Measurements from ENCODE around the gene ERC2. TPM values are rescaled to one million over a fixed set of nuclear protein-coding genes. Genes with fewer than 3 reads are reported as not detected.
A peak's percentile ranks its signal among the peaks of the same experiment; 100 is the strongest.

ERC2 gene
- total RNA-seq, 1 experiment from 2014 or later: 0.77 TPM

GRCh38 chr3:55508335-55508734 is 959.9 kb downstream of the ERC2 start:
- Histone ChIP-seq H4K20me1 (ENCODE audit: low read length) (no peaks in the 10 kb centered on the region), H3K9ac (ENCODE audit: low read length) (no peak overlapping the region), H3K36me3 (ENCODE audit: low read depth, low read length) (no peaks in the 10 kb centered on the region), H2AFZ (ENCODE audit: low read length) (no peak overlapping the region), H3K27ac (ENCODE audit: low read length) (no peak overlapping the region), H3F3A (ENCODE audit: low read length, unreplicated experiment) (peaks cover 10% of the 10 kb centered on the region), H3K9me2 (replicated peaks; ENCODE audit: low read length) (no peaks in the 10 kb centered on the region), H3K79me2 (ENCODE audit: low read length) (no peaks in the 10 kb centered on the region), H3K4me3 (ENCODE audit: low read length) (no peak overlapping the region), H3K4me2 (ENCODE audit: low read length) (no peak overlapping the region), H3K9me3 (ENCODE audit: low read length) (no peaks in the 10 kb centered on the region), H3K27me3 (ENCODE audit: low read length) (no peaks in the 10 kb centered on the region), H3K4me1 (ENCODE audit: insufficient read depth, low read length) (peaks cover 24% of the 10 kb centered on the region)
- intact Hi-C loops (cut with micrococcal nuclease): no loop called here
- ChIA-PET CTCF (no interaction called here), POLR2A (ENCODE audit: unreplicated experiment) (no interaction called here)
- DNase-seq: no peak
- no peak for TF ChIP-seq EZH2 (IDR thresholded peaks at IDR 0.05; ENCODE audit: low read length, unreplicated experiment)
- no peak for ATAC-seq
- BruUV-seq (replicated peaks): no TSS peak

DNA sequence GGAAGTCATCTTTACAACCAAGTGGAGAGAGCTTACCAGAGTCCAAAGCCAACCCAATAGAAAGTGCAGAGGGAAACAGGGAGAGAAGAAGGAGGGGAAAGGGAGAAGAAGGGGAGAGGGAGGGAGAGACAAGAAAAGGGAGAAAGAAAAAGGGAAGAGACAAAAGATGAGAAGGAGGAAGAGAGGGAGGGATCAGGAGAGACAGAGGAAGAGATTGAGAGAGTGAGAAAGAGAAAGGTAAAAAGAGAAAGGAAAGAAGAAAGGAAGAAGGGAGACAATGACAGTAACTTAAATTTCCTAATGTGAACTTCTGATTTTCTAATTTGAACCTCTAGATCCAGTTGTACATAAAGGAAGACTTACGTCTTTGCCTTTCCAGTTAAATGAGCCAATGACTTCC is 960.5 kb downstream of the ERC2 start:
- Histone ChIP-seq H3K9ac (ENCODE audit: low read length) (no peak overlapping the region), H2AFZ (ENCODE audit: low read length) (no peak overlapping the region), H3K9me3 (ENCODE audit: low read length) (no peaks in the 10 kb centered on the region), H3K79me2 (ENCODE audit: low read length) (no peaks in the 10 kb centered on the region), H3K27ac (ENCODE audit: low read length) (no peak overlapping the region), H3K36me3 (ENCODE audit: low read depth, low read length) (no peaks in the 10 kb centered on the region), H3K9me2 (replicated peaks; ENCODE audit: low read length) (no peaks in the 10 kb centered on the region), H3K4me1 (ENCODE audit: insufficient read depth, low read length) (peaks cover 20% of the 10 kb centered on the region), H3F3A (ENCODE audit: low read length, unreplicated experiment) (peaks cover 10% of the 10 kb centered on the region), H3K4me3 (ENCODE audit: low read length) (no peak overlapping the region), H4K20me1 (ENCODE audit: low read length) (no peaks in the 10 kb centered on the region), H3K4me2 (ENCODE audit: low read length) (no peak overlapping the region), H3K27me3 (ENCODE audit: low read length) (no peaks in the 10 kb centered on the region)
- BruUV-seq (replicated peaks): no TSS peak
- no peak for DNase-seq
- ChIA-PET CTCF (no interaction called here), POLR2A (ENCODE audit: unreplicated experiment) (no interaction called here)
- intact Hi-C loops (cut with micrococcal nuclease): no loop called here
- TF ChIP-seq EZH2phosphoT487 (IDR thresholded peaks at IDR 0.05; ENCODE audit: borderline replicate concordance, low read length): no peak
- TF ChIP-seq EZH2 (IDR thresholded peaks at IDR 0.05; ENCODE audit: low read length, unreplicated experiment): no peak
- no peak for TF ChIP-seq CTCF (conservative IDR thresholded peaks at IDR 0.05; ENCODE audit: low read depth, low read length)
- no peak for ATAC-seq

DNA sequence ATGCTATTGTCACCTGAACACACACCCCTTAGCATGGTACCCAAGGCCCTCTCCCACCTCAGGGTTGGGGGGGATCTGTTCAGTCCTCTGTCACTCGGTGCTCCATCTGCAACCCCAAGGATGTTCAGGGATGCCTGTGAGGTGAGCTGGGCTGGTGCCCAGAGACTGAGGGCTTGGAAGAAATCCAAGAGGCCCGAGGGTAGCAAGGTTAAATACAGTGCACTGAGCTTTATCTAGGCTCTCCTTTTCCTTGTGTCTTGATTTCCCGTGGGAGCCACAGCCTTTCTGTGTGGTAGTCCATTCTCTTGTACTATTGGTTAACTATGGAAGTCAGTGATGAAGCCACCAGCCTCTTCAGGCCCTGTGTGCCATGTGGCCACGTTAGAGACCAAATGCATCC is 962.5 kb downstream of the ERC2 start:
- Histone ChIP-seq H3K27me3 (ENCODE audit: low read length) (no peaks in the 10 kb centered on the region), H3K27ac (ENCODE audit: low read length) (no peak overlapping the region), H3K4me1 (ENCODE audit: insufficient read depth, low read length) (no peaks in the 10 kb centered on the region), H3K4me2 (ENCODE audit: low read length) (no peak overlapping the region), H3K4me3 (ENCODE audit: low read length) (no peak overlapping the region), H3K9ac (ENCODE audit: low read length) (no peak overlapping the region), H3K36me3 (ENCODE audit: low read depth, low read length) (no peaks in the 10 kb centered on the region), H3K9me2 (replicated peaks; ENCODE audit: low read length) (no peaks in the 10 kb centered on the region), H3F3A (ENCODE audit: low read length, unreplicated experiment) (no peaks in the 10 kb centered on the region), H3K79me2 (ENCODE audit: low read length) (no peaks in the 10 kb centered on the region), H4K20me1 (ENCODE audit: low read length) (no peaks in the 10 kb centered on the region), H2AFZ (ENCODE audit: low read length) (no peak overlapping the region), H3K9me3 (ENCODE audit: low read length) (no peaks in the 10 kb centered on the region)
- CTCF ChIA-PET: no interaction called here
- BruUV-seq (replicated peaks): no TSS peak
- POLR2A ChIA-PET (ENCODE audit: unreplicated experiment): no interaction called here
- intact Hi-C loops (cut with micrococcal nuclease): no loop called here
- DNase-seq (peak; percentile 21), ATAC-seq (no peak)
- TF ChIP-seq CTCF (conservative IDR thresholded peaks at IDR 0.05; ENCODE audit: low read depth, low read length): no peak
- TF ChIP-seq EZH2 (IDR thresholded peaks at IDR 0.05; ENCODE audit: low read length, unreplicated experiment): no peak
- TF ChIP-seq EZH2phosphoT487 (IDR thresholded peaks at IDR 0.05; ENCODE audit: borderline replicate concordance, low read length): no peak

Measured in PC-3 (cell line).